Erythroblast (primary cell): ENCODE measurements around the gene SCFD2.
"Not testable (repeated sequence)": the region's sequence is repeated elsewhere in the genome, so short reads cannot be mapped to it uniquely, and the experiment has no call there.

Experiments
- GATA1 ChIP-seq: IDR thresholded peaks from 2 replicates; pipeline ENCODE4 v1.6.1; 2011; ENCODE audit warnings: low read depth, mild to moderate bottlenecking, control low read depth, low read length, moderate library complexity
- POLR2A ChIP-seq: IDR thresholded peaks from 2 replicates; pipeline ENCODE4 v1.6.1; 2011; ENCODE audit warnings: mild to moderate bottlenecking, low read length

DNA sequence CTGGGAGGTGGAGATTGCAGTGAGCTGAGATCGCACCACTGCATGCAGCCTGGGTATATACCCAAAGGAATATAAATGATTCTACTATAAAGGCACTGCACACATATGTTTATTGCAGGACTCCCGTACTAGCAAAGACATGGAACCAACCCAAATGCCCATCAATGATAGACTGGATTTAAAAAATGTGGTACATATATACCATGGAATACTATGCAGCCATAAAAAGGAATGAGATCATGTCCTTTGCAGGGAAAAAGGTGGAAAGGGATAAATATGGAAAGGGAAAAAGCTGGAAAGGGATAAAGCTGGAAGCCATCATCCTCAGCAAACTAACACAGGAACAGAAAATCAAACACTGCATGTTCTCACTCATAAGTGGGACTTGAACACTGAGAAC is 308.8 kb downstream of the SCFD2 start:
- TF ChIP-seq POLR2A, GATA1: not testable (repeated sequence)
